HG03575 (cell line): Measurements from ENCODE around the gene JAKMIP2.
"Not testable (repeated sequence)": the region's sequence is repeated elsewhere in the genome, so short reads cannot be mapped to it uniquely, and the experiment has no call there.

Experiments
- ATAC-seq: cut with Tn5 transposase; IDR thresholded peaks from one replicate; pipeline ENCODE4 v1.9.1; 2021; ENCODE audit not compliant: unreplicated experiment, insufficient number of reproducible peaks, low FRiP score; ENCODE audit errors: extremely low read depth

Gene JAKMIP2

DNA sequence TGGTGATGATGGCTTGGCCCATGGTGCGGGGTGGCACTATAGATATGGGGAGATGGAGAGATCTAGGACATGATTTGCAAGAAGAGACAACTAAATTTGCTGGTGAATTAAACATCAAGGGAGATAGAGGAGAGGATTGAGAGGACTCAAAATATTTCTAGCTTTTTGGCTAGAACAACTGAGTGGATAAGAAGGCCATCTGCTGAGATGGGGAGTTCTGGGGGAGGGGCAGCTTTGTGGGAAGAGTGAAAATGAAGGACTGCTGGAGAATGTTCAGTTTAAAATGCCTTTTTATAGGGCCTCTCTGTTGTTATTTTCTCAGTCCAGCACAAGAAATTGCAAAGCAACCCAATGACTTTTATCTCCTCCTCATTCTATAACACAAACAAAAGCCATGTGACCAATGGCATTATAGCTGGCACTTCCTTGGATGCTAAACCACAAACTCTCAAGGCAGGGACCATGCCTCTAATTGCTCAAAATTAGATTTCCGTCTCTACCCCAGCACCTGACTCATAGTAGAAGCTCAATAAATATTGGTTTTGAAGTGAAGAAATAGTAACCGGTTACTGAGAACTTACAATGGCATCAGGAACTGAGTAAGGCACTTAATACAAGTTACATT is 29.8 kb downstream of the JAKMIP2 start:
- no peak for ATAC-seq

DNA sequence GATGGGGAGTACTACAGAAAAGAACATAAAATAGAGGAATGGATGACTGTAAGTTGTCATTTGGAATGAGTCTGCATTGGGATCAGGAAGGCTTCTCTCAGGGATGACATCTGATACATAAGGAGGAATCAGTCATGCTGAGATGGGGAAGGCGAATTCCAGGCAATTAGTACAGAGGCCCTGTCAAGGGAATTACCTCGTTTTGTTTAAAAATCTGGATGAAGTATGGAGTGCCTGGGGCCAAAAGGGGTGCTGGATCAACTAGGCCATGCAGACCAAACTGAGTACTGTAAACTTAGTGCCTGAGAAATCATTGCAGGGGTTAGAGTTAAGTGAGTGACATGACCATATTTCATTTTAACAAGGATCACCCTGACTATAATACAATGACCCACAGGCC is 30.5 kb downstream of the JAKMIP2 start:
- no peak for ATAC-seq

DNA sequence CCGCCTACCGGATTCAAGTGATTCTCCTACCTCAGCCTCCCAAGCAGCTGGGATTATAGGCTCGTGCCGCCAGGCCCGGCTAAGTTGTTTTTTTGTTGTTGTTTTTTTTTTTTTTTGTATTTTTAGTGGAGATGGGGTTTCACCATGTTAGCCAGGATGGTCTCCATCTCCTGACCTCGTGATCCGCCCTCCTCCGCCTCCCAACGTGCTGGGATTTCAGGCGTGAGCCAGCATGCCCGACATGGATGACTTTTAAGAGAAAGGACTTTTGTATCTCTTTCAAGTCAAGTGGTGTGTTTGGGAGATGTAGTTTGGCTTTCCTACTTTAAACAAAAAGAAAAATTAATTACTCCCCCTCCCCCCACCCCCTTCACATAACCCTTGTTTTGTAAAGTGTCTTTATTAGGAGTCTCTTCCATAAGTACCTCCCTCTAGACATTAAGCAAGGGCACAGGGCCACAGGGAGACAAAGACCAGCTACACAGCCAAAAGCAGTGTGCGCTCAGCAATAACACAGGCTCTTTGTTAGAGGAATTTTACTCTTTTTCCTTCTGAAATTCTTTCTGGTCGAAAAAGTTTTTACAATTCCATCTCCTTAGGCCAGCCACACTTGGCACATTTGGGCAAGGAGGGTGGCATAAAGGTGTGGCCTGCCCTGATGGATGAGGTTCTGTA is 31.2 kb downstream of the JAKMIP2 start:
- no peak for ATAC-seq

DNA sequence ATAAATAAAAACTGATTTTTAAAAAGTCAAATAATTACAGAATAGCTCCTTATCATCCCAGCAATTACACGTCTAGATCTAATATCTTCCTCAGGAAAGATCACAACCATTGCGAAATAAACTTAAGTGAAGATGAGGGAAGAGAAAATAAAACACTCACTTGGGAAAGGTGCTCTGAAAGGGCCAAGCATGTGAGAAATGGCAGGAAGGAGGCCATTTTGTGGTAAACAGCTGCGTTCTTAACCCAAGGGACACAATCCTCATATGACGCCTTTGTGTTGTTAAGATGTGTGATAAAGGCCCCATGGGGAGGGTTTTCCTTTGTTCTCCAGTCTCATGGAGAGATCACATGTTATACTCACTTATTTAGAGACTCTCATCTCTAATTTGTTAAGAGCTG is 32.5 kb downstream of the JAKMIP2 start:
- ATAC-seq, result no peak

DNA sequence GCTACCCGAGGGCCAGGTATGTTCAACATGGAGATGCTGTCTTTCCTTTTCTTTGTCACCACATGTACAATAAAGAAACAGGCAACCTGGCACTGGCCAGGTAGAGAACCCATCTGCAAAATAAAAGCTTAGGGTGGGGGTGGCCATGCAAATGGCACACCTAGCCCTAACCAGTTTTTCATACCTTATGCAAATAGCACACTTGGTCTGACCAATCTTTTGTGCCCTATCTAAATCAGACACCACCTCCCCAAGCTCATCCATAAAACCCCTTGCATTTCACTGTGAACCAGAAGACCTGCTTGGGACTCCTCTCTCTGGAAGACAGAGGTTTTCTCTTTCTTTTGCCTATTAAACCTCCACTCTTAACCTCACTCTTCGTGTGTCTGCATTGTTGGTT is 33.9 kb downstream of the JAKMIP2 start:
- ATAC-seq, result no peak

DNA sequence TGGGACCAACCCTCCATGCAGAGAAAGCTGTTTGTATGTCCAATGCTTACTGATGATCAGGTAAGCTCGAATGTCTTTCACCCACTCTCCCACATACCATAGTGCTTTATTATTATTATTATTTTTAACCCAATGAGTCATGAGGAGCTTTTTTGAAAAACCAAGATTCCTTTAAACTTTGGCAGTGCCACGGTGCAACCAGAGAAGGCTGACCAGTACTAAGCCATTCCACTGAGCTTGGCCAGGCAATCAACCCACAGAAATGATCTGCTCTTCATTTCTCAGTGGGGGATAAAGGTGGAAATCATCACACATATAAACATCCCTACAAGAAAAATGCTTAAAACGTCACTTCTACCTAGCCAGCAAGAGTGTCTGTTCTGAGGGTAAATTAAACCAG is 35.5 kb downstream of the JAKMIP2 start:
- no peak for ATAC-seq

DNA sequence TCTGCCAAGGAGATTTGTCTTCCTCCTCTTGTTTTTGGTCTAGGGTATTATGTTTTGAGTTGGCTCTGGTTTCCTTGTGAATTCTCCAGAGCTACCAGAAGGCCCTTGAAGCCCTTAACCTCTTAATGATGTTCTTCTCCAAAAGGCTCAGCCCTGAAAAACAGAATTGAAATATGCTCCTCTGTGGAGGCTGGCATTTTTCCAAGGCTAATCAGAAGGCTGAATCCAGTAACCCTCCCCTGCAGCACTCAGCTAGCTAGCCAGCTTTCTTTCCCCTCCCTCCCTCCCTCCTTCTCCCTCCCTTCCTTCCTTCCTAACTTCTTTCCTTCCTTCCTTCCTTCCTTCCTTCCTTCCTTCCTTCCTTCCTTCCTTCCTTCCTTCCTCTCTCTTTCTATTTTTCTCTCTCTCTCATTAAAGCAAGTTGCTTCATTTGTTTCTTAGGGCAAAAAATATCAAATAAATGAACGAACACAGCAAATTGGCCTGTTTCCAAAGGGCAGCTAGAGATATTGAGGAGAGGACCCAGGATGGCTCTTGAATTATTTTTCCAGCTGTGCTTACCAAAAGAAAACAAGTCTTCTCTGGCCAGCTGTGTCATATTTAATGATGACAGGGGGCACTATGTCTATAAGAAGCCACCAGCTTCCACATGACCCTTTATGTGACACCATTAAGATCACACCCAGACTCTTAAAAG is 38.7 kb downstream of the JAKMIP2 start:
- ATAC-seq, result no peak

DNA sequence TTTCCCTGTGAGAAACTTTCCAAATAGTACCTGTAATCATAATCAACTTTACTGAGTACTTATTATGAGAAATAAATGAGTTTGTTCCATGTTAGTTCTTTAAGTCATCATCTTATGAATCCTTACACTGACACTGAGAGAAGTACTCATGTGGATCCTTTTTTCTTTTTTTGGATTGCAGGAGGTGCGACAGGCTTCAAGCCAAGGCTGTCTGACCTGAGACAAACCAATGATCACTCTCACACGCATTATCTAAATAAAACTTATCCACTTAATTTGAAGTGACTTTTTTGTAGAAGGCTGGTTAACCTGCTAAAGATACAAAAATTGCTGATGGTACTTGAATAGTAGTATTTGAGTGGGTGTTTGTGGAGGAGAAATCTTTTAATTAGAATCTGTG is 39.5 kb downstream of the JAKMIP2 start:
- ATAC-seq, result no peak

DNA sequence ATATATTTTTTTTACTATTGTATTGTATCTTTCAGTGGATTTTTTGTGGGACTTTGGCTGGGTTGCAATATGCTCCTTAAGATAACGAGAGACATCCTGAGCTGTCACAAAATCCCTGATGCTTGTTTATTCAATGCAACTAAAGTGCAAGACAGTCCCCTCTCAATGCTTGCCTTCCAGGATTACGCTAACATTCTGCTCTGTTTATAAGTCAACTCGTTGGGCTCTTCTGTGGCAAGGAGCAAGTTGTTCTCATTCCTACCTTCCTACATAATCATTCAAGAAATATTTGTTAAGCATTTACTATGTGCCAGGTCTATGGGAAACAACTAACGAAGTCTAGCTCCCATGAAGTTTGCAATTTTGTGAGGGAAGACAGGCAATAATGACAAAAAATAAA is 40.4 kb downstream of the JAKMIP2 start:
- ATAC-seq, result no peak

DNA sequence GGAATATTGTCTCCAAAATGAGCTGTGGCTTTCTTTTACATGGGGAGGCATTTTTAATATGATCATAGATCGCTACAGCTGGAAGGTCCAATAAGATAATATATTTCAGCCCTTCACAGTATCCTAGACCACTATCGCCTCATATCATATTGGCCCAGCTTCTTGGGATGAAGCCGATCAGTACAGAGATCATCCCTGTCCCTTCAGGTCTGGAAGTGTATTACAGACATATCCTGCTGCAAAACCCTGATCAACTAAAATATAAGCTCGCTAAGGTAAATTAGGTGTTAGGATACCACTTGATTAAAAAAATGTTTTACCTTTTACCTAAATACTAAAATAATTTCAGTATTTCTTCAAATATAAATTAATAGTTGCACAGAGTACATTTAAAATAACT is 41.7 kb downstream of the JAKMIP2 start:
- ATAC-seq, result no peak

DNA sequence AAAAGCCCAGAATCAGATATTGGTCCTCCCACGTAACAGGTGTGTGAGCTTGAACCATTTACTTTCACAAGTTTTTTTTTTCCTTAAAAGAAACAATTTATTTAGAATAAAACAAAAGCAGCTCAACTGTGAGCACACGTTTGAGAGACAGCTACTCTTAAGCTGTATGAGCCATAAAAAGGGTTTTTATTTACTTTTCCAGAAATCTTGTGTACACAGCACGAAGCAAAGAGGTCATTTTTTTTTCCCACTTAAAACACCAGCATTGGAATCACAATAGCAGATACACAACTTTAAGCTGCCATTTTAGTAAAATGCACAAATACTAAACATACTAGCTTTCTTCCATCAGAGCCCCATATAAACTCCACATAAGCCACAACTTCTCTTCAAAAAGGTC is 44.6 kb downstream of the JAKMIP2 start:
- ATAC-seq, result no peak

DNA sequence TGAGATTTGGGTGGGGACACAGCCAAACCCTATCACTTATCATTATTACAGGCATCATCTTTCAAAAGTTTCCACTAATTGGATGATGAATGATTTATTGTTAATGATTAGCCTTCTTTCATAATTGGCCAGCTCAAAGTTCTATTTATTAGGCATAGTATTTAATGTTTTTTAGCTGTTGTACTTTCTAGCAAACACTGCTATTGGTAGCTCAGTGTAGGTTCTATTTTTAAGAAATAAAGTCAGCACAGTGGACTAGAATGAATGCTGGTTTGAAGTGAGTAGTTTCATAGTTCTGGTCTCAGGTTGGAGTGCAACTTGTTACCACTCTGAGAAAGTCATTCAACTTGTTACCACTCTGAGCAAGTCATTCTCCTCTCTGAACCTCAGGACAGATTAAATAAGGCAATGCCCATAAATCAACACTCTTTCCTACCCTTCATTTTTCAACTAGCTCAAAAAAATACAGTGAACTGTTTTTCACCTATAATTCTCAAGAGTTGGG is 46.9 kb downstream of the JAKMIP2 start:
- ATAC-seq, result no peak

DNA sequence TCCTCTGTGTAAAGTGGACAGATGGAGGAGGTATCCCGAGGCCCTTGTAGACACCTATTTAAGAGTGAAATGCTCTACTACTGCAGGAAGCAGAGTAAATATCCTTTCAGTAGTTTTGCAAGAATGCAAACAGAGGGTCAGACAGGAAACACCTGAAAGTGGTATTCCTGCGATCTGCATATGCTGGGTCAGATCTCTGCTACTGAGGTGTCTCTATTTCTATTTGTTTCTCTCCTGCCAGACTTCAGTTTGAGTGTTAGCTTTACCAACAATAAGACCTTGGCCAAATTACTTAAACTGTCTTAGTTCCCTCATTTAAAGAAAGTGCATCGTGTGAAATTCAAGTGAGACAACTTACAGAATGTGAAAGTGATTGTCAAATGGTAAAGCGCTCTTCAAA is 47.6 kb downstream of the JAKMIP2 start:
- ATAC-seq, result no peak

DNA sequence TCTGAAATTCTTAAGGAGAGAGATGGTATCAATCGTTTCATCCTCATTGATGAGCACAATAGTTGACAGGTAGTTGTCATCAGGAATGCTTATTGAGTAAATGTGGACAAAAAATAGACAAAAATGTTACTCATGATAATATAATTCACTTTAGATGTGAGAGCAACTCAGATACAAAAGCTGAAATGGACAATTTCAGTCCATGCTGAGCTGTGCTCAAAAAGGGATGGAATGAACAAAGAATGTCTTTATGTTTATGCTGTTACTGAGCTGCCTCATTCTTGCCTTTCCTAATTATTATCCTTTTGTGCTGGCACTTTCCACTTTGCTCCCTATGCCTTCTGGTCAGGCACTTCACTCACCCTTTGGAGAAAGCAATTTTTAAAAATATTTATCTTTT is 49.5 kb downstream of the JAKMIP2 start:
- no peak for ATAC-seq

DNA sequence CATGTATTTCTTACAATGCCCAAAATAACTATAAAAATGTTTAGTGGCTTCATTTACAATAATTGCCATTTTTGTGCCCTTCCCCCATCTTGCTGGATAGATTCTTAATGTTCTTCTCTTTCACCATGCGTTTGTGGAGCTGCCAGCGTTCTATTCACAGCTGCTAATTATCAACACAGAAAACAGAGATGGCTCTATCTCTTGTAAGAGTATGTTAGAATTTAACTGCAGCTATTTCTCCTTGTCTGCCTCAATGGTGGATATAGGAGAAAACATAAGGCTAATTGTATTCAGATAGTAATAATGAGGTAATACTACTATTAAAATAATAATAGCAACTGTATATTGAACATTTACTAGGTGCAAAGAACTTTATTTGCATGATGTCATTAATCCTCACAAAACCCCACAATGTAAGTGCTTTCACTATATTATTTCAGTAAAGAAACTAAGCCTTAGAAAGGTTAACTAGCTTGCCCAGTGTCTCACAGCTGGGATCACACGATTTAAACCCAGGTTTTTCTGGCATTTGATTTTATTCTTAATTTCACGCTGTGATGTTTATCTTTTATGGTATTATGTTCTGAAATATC is 50.1 kb downstream of the JAKMIP2 start:
- ATAC-seq, result no peak

DNA sequence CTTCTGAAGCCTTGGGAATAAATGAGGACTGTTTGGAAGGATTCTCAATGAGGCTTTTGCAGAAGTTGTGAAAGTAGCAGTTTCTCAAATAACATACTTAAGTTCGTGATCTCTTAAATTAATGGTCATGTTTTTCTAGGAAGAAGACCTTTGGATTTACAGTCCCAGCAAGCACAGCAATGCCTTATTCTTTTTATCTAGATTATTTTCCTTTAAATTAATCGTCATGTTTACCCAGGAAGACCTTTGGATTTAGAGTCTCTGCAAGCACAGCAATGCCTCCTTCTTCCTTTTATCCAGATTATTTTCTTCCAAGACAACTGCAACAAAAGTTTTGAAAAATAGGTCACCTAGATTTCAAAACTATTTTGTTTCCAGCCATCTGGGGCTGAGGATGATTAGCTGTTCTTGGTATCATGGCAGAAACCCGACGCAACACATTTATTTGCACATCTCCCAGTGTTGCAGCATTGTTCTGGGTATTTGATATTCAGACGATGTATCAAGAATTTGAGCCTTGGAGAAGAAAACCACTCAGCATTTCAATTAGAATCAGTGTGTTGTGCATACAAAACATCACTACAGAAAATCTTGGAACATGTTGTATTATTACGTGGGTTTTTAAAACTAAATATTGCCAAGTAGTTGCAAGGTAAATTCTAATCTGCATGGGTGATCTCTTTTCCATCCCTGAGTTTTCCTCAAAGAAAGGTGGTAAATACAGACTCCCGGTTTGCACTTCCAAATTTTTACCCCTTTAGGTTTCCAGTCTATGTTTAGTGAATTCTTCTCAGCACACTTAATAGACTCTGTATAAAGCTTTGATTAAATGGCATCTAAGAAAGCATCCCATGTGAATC is 50.9 kb downstream of the JAKMIP2 start:
- no peak for ATAC-seq

DNA sequence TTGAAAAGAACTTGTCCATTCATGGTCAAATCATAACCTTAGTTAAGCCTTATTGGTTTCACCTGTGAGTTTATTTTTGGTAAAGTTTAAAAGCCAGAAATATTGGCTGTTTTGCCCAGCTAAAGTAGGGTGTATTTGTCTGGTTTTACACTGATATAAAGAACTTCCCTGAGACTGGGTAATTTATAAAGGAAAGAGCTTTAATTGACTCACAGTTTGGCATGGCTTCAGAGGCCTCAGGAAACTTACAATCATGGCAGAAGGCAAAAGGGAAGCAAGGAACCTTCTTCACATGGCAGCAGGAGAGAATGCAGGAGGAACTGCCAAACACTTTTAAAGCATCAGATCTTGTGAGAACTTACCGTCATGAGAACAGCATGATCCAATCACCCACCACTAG is 55.3 kb downstream of the JAKMIP2 start:
- no peak for ATAC-seq

DNA sequence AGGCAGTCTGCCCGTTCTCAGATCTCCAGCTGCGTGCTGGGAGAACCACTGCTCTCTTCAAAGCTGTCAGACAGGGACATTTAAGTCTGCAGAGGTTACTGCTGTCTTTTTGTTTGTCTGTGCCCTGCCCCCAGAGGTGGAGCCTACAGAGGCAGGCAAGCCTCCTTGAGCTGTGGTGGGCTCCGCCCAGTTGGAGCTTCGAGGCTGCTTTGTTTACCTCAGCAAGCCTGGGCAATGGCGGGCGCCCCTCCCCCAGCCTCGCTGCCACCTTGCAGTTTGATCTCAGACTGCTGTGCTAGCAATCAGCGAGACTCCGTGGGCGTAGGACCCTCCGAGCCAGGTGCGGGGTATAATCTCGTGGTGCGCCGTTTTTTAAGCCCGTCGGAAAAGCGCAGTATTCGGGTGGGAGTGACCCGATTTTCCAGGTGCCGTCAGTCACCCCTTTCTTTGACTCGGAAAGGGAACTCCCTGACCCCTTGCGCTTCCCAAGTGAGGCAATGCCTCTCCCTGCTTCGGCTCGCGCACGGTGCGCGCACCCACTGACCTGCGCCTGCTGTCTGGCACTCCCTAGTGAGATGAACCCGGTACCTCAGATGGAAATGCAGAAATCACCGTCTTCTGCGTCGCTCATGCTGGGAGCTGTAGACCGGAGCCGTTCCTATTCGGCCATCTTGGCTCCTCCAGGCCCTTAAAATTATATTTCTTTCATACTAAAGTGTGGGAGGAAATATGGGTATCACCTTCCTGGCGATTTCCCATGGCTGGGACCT is 61.2 kb downstream of the JAKMIP2 start:
- not testable (repeated sequence) for ATAC-seq
